Large intestine (tissue), 3 donors: ENCODE measurements around the gene PAX8. TPM values are rescaled to one million over a fixed set of nuclear protein-coding genes. Genes with fewer than 3 reads are reported as not detected.

Source experiments
- DNase-seq, 2 donors: peaks; one replicate each; pipeline versions ENCODE4 v3.0.0 to v3.0.0-alpha.2; 2013
- H3K27ac ChIP-seq: one replicate; pipeline ENCODE4 v1.5.1; 2013; ENCODE audit warnings: low read length
- H3K27me3 ChIP-seq: 2 replicates; pipeline ENCODE4 v1.6.1; 2013; ENCODE audit warnings: low read length; ENCODE audit not compliant: control insufficient read depth, insufficient read depth
- H3K36me3 ChIP-seq: 2 replicates; pipeline ENCODE4 v1.6.1; 2013; ENCODE audit warnings: low read length; ENCODE audit not compliant: control insufficient read depth, insufficient read depth
- H3K4me1 ChIP-seq: one replicate; pipeline ENCODE4 v1.6.1; 2013; ENCODE audit warnings: low read length; ENCODE audit not compliant: control insufficient read depth, insufficient read depth
- H3K4me3 ChIP-seq: one replicate; pipeline ENCODE4 v1.5.1; 2013; ENCODE audit warnings: low read length
- H3K9me3 ChIP-seq: one replicate; pipeline ENCODE4 v1.6.1; 2013; ENCODE audit warnings: mild to moderate bottlenecking, low read depth, low read length, moderate library complexity; ENCODE audit not compliant: control insufficient read depth
- WGBS: methylation state at CpG from one replicate; pipeline ENCODE4 v1.1.5; 2013; ENCODE audit warnings: low lambda C conversion rate; ENCODE audit not compliant: insufficient coverage; 5-methylcytosine and 5-hydroxymethylcytosine counted together
- polyA plus RNA-seq: library from polyadenylated mRNA; unstranded; fragments of 120-200 nt; gene quantifications from one replicate; pipeline ENCODE4 v1.2.1, GENCODE V29; 2013

Gene PAX8
- polyA plus RNA-seq, 1 donor, result 2.1 TPM

DNA sequence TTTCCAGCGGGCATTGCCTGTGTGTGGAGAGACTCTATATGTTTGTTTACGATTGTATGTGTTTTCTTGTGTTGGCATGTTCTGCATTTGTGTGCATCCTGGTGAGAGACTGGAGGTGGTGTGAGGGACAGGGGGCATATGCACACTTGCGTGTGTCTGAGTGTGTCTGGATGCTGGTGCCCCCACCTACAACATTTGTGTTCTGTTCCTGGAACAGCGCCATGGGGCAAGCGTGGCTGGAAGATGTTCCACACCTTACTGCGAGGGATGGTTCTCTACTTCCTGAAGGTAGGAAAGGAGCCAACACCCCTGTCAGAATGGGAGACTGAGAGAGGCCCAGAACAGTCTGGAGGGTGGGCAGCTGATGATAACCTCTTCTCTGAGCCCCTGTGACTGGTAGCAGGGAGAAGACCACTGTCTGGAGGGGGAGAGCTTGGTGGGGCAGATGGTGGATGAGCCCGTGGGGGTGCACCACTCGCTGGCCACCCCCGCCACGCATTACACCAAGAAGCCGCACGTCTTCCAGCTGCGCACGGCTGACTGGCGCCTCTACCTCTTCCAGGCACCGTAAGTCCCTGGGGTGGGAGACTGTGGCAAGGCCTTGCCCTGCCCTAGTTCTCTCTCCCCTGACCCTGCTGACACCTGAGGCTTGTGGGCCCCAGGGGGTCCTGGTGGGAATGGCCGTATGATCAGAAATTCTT lies 81.2 kb downstream of the PAX8 start:
- DNase-seq, result no peak
- Histone ChIP-seq H3K27me3 (no peaks in the 10 kb centered on the region), H3K4me1 (peaks cover 27% of the 10 kb centered on the region), H3K4me3 (no peak overlapping the region), H3K36me3 (peaks cover 30% of the 10 kb centered on the region), H3K9me3 (no peaks in the 10 kb centered on the region), H3K27ac (no peak overlapping the region)
- WGBS, result no CpG with 5 or more reads among the region's 17 CpGs

DNA sequence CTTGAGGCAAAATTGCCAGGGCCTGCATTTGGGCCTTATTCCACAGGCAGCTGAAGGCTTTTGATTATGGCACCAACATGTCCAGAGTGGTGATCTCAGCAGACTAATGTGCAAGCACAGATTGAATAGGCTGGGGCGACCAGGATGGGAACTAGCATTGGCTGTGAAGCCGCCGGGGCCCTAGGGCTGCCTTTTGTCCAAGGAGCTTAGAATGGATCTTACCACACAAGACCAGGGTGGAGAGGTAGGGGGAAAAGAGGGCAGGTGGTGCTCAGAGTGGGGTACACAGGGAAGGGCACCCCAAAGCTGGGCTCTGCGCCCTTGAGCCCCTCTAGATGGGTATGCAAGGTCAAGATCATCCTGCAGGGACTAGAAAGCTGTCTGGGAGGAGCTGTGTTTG lies 81.9 kb downstream of the PAX8 start:
- no peaks in the 10 kb centered on the region for H3K27me3 ChIP-seq
- WGBS, result no CpG with 5 or more reads among the region's 4 CpGs
- no peak overlapping the region for H3K4me3 ChIP-seq
- no peak overlapping the region for H3K27ac ChIP-seq
- H3K4me1 ChIP-seq, result peaks cover 22% of the 10 kb centered on the region
- no peak for DNase-seq
- peaks cover 29% of the 10 kb centered on the region for H3K36me3 ChIP-seq
- H3K9me3 ChIP-seq, result no peaks in the 10 kb centered on the region

DNA sequence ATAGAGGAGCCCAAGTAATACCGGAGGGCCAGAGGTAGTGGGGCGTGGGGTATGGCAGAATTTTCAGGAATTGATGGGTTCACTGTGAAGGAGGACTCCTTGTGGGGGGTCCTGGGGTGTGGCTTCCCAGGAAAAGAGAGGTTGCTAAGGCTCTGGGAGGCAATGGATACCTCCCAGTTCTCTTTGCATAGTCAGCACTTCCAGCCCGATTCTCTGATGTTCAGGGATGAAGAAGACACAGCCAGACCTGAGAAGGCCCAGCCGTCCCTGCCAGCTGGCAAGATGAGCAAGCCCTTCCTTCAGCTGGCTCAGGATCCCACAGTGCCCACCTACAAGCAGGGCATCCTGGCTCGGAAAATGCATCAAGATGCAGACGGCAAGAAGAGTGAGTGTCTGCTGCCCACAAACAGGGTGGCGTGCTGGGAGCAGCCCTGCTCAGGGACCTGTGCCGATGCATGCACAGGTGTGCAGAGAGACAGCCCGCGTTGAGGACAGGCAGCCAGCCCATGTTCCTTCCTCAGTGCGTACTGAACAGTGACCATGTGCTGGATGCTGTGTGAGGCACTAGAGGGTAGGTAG lies 82.7 kb downstream of the PAX8 start:
- Histone ChIP-seq H3K27ac (no peak overlapping the region), H3K27me3 (no peaks in the 10 kb centered on the region), H3K9me3 (no peaks in the 10 kb centered on the region), H3K36me3 (peaks cover 22% of the 10 kb centered on the region), H3K4me1 (peaks cover 14% of the 10 kb centered on the region), H3K4me3 (no peak overlapping the region)
- DNase-seq, result no peak
- no CpG with 5 or more reads among the region's 11 CpGs for WGBS

DNA sequence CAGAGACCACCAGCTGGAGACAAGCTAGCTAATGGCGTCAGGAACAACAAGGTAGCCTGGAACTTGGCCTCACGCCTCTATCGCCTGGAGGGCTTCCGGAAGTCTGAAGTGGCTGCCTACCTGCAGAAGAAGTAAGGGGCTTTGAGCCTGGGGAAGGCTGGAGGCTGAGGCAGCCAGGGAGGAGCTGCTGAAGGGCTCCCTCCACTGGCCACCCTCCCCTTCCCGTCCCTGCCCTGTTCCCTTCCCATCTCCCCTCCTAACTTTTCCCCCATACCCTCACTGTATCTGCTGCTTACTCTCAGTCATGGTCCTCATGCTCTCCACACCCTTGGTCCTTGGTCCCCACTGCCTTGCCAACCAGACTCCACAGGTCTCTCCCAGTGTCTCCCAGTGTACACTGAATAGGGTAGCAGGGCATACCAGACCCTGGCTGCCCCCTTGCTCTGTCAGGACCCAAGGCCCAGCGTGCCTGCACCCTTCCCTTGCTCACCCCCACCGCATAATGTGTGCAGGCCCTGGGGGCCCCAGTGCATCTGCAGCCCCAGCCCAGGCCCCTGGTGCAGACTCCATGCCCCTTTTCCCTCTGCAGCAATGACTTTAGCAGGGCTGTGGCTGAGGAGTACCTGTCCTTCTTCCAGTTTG lies 86.1 kb downstream of the PAX8 start:
- Histone ChIP-seq H3K9me3 (no peaks in the 10 kb centered on the region), H3K36me3 (peaks cover 18% of the 10 kb centered on the region), H3K4me3 (no peak overlapping the region), H3K27me3 (no peaks in the 10 kb centered on the region), H3K4me1 (no peaks in the 10 kb centered on the region), H3K27ac (no peak overlapping the region)
- WGBS, result no CpG with 5 or more reads among the region's 7 CpGs
- no peak for DNase-seq

DNA sequence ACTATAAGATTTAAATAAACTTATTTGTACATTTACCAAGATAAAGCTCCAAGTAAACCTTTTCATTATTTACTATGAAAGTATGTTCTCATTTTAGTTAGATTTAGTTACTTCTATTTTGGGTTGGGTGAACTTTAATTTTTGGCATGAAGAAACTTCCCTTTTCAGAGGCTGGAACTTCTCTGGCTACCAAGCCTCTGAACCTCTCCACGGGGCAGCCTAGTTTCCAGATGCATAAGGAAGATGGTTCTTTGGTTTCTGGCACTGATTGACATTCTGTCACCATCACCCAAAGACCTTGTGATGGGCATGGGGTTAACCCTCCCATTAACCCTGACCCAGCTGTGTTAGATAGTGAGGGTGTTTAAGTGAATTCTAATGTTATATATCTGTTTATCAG lies 87.8 kb downstream of the PAX8 start:
- Histone ChIP-seq H3K9me3 (no peaks in the 10 kb centered on the region), H3K4me3 (no peak overlapping the region), H3K27me3 (no peaks in the 10 kb centered on the region), H3K36me3 (peaks cover 13% of the 10 kb centered on the region), H3K4me1 (no peaks in the 10 kb centered on the region), H3K27ac (no peak overlapping the region)
- DNase-seq, result no peak
- WGBS, result no CpG with 5 or more reads among the region's 1 CpG

DNA sequence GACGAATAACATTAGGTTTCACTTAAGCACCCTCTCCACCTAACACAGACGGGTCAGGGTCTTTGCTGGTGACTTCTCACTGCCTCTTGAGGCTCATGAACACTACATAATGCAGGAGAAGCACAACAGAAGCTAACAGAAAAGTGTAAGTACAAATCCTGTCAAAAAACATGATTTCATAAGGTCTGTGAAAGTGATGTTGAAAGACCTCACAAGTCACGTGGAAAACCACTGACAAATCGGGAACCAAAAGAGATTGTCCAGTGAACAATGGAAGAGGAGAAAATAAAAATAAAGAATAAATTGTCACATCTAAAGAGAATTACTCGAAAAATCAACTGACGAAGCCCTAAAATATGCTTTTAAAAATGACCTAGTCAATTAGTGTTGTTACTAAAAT lies 91.0 kb downstream of the PAX8 start:
- Histone ChIP-seq H3K4me3 (no peak overlapping the region), H3K27ac (no peak overlapping the region), H3K4me1 (peaks cover 12% of the 10 kb centered on the region), H3K9me3 (no peaks in the 10 kb centered on the region), H3K27me3 (no peaks in the 10 kb centered on the region), H3K36me3 (peaks cover 3% of the 10 kb centered on the region)
- WGBS, result 94% methylated on average over 6 of the region's 6 CpGs
- no peak for DNase-seq

DNA sequence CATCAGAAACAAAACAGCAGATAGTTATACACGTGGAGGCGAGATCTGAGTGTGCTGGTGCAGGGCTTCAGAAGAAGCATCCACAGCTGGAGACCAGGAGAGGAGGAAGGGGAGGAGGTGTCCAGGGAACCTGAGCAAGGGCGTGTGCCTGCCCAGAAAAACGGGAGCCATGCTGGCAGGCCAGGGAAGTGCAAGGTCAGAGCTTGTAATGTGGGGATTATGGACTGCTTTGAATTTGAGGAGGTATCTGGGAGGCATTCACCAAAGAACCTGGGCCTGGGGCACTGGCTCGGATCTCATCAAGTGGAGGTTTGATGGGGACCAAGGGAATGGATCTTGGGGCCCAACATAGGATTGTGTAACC lies 92.3 kb downstream of the PAX8 start:
- Histone ChIP-seq H3K36me3 (no peaks in the 10 kb centered on the region), H3K9me3 (no peaks in the 10 kb centered on the region), H3K4me1 (peaks cover 15% of the 10 kb centered on the region), H3K27ac (no peak overlapping the region), H3K27me3 (no peaks in the 10 kb centered on the region), H3K4me3 (no peak overlapping the region)
- no peak for DNase-seq
- WGBS, result no CpG with 5 or more reads among the region's 5 CpGs

DNA sequence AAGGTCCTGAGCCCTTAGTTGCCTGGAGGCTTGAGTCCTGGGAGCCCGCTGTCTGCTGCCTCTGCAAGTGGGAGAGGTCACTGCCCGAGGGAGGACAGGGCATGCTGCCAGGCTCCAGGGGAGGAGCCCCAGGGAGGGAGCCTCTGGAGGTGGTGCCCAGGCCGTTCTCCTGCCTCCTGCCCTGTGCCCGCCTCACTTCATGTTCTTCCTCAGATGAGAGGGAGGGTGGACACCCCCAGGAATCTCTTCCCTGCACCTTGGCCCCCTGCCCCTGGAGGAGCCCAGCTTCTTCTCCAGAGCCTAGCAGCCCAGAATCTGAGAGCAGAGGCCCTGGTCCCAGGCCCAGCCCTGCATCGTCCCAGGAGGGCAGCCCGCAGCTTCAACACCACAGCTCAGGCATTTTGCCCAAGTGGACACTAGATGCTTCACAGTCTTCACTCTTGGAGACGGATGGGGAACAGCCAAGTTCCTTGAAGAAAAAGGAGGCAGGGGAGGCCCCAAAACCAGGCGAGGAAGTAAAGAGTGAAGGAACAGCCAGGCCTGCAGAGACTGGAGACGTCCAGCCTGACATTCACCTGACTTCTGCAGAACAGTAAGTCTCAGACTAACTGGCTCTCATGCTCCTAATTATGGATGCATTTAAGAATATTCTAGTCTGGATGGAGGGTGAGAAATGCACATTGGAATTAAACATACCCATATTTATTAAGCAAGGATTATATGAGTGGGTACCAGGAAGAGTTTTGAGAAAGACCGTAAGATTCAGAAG lies 92.9 kb downstream of the PAX8 start:
- no CpG with 5 or more reads among the region's 10 CpGs for WGBS
- peaks cover 20% of the 10 kb centered on the region for H3K4me1 ChIP-seq

DNA sequence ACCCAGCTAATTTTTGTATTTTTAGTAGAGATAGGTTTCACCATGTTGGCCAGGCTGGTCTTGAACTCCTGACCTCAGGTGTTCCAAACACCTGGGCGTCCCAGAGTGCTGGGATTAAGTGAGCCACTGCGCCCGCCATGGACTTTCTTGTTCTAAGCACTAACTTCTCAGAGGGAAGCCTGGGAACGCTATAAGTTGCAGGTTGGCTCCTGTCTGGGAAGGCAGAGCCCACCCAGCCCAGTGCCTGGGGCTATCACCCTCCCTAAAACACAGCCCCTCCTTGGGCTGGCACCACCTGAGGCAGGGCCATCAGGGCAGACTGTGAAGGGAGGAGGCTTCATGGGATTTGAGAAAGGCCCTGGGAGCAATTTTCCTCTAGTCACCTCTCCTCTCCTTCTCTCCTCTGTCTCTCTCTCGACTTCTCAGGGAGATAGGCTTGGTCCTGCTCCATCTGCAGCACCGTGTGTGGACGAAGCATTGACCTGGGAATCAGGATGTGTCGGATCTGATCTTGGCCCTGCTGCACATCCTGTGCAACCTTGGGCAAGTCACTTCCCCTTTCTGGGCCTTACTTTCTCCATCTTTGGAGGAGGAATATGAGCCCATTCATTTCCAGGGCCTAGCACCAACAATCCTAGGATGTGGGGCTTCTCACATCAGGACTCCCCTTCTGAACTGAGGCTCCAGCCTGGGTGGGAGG lies 94.0 kb downstream of the PAX8 start:
- Histone ChIP-seq H3K36me3 (no peaks in the 10 kb centered on the region), H3K27ac (no peak overlapping the region), H3K4me1 (peaks cover 24% of the 10 kb centered on the region), H3K9me3 (no peaks in the 10 kb centered on the region), H3K27me3 (no peaks in the 10 kb centered on the region), H3K4me3 (no peak overlapping the region)
- no CpG with 5 or more reads among the region's 8 CpGs for WGBS
- no peak for DNase-seq

More for the DNA sequence above, 92.9 kb downstream of the PAX8 start:
- Histone ChIP-seq H3K9me3 (no peaks in the 10 kb centered on the region), H3K27ac (no peak overlapping the region), H3K4me3 (no peak overlapping the region), H3K36me3 (no peaks in the 10 kb centered on the region), H3K27me3 (no peaks in the 10 kb centered on the region)
- no peak for DNase-seq

DNA sequence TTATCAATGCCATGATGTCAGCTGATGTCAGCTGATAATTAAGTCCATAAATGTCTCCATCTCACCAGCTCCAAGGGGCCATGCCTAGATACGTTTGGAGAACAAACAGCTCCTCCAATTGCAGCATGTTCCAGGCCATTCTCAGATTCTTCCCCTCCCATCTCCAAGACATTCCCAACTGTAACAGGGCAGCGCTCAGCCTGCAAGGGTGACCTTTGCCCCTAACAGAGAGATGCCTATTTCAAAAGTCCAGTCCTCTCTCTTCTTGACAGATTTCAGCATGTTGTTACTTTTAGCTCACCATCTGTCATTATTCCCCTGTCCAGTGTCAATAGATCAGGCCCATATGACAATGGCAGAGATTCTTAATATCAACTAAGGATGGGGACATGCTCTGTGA lies 95.0 kb downstream of the PAX8 start:
- no peaks in the 10 kb centered on the region for H3K27me3 ChIP-seq
- H3K4me1 ChIP-seq, result peaks cover 24% of the 10 kb centered on the region
- no peak overlapping the region for H3K4me3 ChIP-seq
- no peaks in the 10 kb centered on the region for H3K36me3 ChIP-seq
- WGBS, result no CpG with 5 or more reads among the region's 2 CpGs
- no peak overlapping the region for H3K27ac ChIP-seq
- H3K9me3 ChIP-seq, result no peaks in the 10 kb centered on the region
- DNase-seq, result peak in 1 of 2 donors; percentile 60
